CD8-positive, alpha-beta memory T cell (primary cell): Measurements from ENCODE around the gene EEF1AKMT3. TPM values are rescaled to one million over a fixed set of nuclear protein-coding genes. Genes with fewer than 3 reads are reported as not detected.

Source experiments
- CTCF ChIA-PET: fragments of 350-600 bp; sonication (Branson Sonifier 250); formaldehyde crosslinking; loops from one replicate; lab custom pipeline; 2021; ENCODE audit warnings: antibody characterized with exemption; lab: Charles Lee
- POLR2A ChIA-PET: fragments of 350-600 bp; sonication (Branson Sonifier 250); formaldehyde crosslinking; loops from one replicate; lab custom pipeline; 2021; ENCODE audit warnings: antibody characterized with exemption; lab: Charles Lee
- DNase-seq, 5 donors: peaks; one replicate each; pipeline versions ENCODE4 v3.0.0 to v3.0.0-alpha.2; 2020 to 2022; ENCODE audit warnings: mixed read lengths in 1 of 5
- H3K27ac ChIP-seq: one replicate; pipeline ENCODE4 v1.7.0; 2013; ENCODE audit warnings: low read depth, mild to moderate bottlenecking, low read length, moderate library complexity
- H3K27me3 ChIP-seq: 2 replicates; pipeline ENCODE4 v1.7.0; 2013; ENCODE audit warnings: low read length, mild to moderate bottlenecking; ENCODE audit not compliant: insufficient read depth, poor library complexity, severe bottlenecking
- H3K36me3 ChIP-seq: 2 replicates; pipeline ENCODE4 v1.7.0; 2013; ENCODE audit warnings: mild to moderate bottlenecking, low read length, moderate library complexity; ENCODE audit not compliant: insufficient read depth
- H3K4me1 ChIP-seq: 2 replicates; pipeline ENCODE4 v1.7.0; 2013; ENCODE audit warnings: mild to moderate bottlenecking, low read length, moderate library complexity; ENCODE audit not compliant: insufficient read depth
- H3K4me3 ChIP-seq: 2 replicates; pipeline ENCODE4 v1.7.0; 2013; ENCODE audit warnings: mild to moderate bottlenecking, low read length
- H3K9me3 ChIP-seq: 2 replicates; pipeline ENCODE4 v1.7.0; 2013; ENCODE audit warnings: mild to moderate bottlenecking, low read length
- H3K27ac Mint-ChIP-seq, 8 donors: one replicate each; pipeline ENCODE4 v1.8.0; 2020 to 2021; ENCODE audit warnings: mixed read lengths in 8 of 8, mild to moderate bottlenecking in 6 of 8, inconsistent platforms in 3 of 8, moderate library complexity in 3 of 8
- H3K27me3 Mint-ChIP-seq, 2 donors: one replicate each; pipeline ENCODE4 v1.8.0; 2020 to 2021; ENCODE audit warnings: mixed read lengths in 2 of 2, mild to moderate bottlenecking in 1 of 2, moderate library complexity in 1 of 2
- H3K36me3 Mint-ChIP-seq, 3 donors: one replicate each; pipeline ENCODE4 v1.8.0; 2020 to 2021; ENCODE audit warnings: mixed read lengths in 3 of 3, inconsistent platforms in 1 of 3, mild to moderate bottlenecking in 1 of 3
- H3K4me1 Mint-ChIP-seq, 3 donors: one replicate each; pipeline ENCODE4 v1.8.0; 2020 to 2021; ENCODE audit warnings: mixed read lengths in 3 of 3, inconsistent platforms in 1 of 3, mild to moderate bottlenecking in 1 of 3
- H3K4me3 Mint-ChIP-seq, 7 donors: one replicate each; pipeline ENCODE4 v1.8.0; 2020 to 2021; ENCODE audit warnings: mixed read lengths in 7 of 7, mild to moderate bottlenecking in 6 of 7, moderate library complexity in 4 of 7, inconsistent platforms in 2 of 7
- H3K9me3 Mint-ChIP-seq, 5 donors: one replicate each; pipeline ENCODE4 v1.8.0; 2020 to 2022; ENCODE audit warnings: mixed read lengths in 5 of 5, mild to moderate bottlenecking in 3 of 5, moderate library complexity in 2 of 5, inconsistent platforms in 1 of 5
- polyA plus RNA-seq: library from polyadenylated mRNA; unstranded; fragments of 300-500 nt; fragmentation: Illumina TruSeq; gene quantifications from one replicate; pipeline ENCODE4 v1.2.3, GENCODE V29; 2021
- total RNA-seq, 2 experiments: library from RNA; stranded (reverse); gene quantifications; one replicate each; pipeline ENCODE4 v1.2.3, GENCODE V29; 2021

EEF1AKMT3 gene
- total and polyA plus RNA-seq, 3 experiments from 2014 or later, result 3.3 to 3.9 (median 3.5) TPM

DNA sequence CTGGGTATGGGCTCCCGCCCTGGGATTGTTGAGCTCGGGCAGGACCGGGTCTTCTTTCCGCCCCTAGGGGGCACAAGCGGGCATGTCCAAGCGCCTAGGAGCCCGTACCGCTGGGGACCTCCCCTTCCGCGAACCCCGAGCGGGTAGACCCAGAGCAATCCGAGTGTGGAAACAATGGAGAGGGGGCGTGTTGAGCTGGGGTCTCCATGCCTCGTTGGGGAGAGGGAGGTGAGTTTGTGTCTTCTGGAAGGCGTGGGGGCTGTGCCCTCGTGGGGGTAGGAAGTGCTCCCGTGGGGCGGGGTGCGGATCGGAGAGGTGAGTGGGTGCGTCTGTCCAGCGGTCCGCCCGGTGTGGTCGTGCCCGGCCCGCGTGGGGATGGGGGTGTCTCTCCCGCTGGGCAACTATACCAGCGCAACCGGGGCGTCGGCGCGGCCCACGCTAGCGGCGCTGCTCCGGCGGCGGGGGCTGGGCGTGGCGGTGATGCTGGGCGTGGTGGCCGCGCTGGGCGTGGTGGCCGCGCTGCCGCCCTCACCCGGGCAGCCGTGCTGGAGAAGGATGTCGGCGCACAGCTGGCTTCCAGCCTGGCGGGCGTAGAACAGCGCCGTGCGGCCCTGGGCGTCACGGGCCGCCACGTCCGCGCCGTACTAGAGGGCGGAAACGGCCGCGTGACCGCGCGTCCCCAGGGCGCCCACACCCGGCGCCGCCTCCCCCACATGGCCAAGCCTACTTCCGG lies 46.1 kb upstream of the EEF1AKMT3 start:
- Histone ChIP-seq H3K27me3 (no peaks in the 10 kb centered on the region), H3K9me3 (no peaks in the 10 kb centered on the region), H3K36me3 (peaks cover 28% of the 10 kb centered on the region), H3K4me1 (no peaks in the 10 kb centered on the region), H3K4me3 (no peak overlapping the region), H3K27ac (no peak overlapping the region)
- peak in 1 of 5 donors; percentile 18 for DNase-seq
- Mint-ChIP-seq H3K27ac (no peak overlapping the region), H3K36me3 (peaks cover 9 to 59% (median 9%) of the 10 kb centered on the region in 3 donors), H3K9me3 (no peaks in the 10 kb centered on the region), H3K27me3 (peaks cover 0 to 1% of the 10 kb centered on the region in 2 donors), H3K4me3 (peak overlapping the region in 1 of 7 donors; percentile 58), H3K4me1 (peaks cover 9 to 29% (median 15%) of the 10 kb centered on the region in 3 donors)
- ChIA-PET CTCF (interaction anchor here (1.8 to 3.0 kb wide), 2 partner anchors 15 to 18 kb away, joined by 5 to 11 read pairs; partner anchors contain the start of gene TSPAN31), POLR2A (interaction anchor here (0.5 kb wide), 1 partner anchor 79 kb away, joined by 3 read pairs; no protein-coding TSS in a partner anchor)

DNA sequence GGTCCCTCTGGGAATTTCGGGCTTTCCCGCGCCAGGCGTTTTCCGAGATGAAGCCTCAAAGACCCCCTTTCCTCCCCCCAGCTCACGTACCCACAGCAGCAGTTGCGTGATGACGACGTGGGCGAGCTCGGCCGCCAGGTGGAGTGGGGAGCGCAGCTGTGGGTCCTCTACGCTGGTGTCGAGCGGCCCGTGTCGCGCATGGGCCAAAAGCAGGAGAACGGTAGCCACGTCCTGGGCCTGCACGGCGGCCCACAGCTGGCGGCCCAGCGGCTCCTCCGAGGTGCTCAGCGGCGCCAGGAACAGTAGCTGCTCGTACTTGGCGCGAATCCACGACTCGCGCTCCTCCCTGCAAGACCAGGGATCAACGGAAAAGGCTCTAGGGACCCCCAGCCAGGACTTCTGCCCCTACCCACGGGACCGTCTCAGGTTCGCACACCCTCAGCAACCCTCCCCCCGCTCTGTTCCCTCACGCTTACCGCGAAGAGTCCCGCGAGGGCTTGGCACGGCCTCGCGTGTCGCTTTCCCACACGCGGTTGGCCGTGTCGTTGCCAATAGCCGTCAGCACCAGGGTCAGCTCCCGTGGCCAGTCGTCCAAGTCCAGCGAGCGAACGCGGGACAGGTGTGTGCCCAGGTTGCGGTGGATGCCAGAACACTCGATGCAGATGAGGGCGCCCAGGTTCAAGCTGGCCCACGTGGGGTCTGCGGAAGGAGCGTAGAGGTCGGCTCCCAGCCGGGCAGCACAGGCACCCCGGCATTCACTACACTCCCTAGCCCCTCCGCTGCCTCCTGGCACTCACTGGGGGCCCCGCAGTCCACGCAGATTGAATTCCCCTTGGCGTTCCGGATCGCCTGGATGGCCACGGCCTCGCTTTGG lies 45.3 kb upstream of the EEF1AKMT3 start:
- Mint-ChIP-seq H3K36me3 (peaks cover 5 to 61% (median 11%) of the 10 kb centered on the region in 3 donors), H3K27me3 (peaks cover 0 to 1% of the 10 kb centered on the region in 2 donors), H3K9me3 (no peaks in the 10 kb centered on the region), H3K4me1 (peaks cover 9 to 26% (median 15%) of the 10 kb centered on the region in 3 donors), H3K4me3 (no peak overlapping the region), H3K27ac (no peak overlapping the region)
- Histone ChIP-seq H3K27me3 (no peaks in the 10 kb centered on the region), H3K4me1 (no peaks in the 10 kb centered on the region), H3K9me3 (no peaks in the 10 kb centered on the region), H3K36me3 (peaks cover 36% of the 10 kb centered on the region), H3K4me3 (no peak overlapping the region), H3K27ac (no peak overlapping the region)
- DNase-seq, result no peak
- ChIA-PET POLR2A (interaction anchor here (0.5 kb wide), 1 partner anchor 1602 kb away, joined by 4 read pairs; no protein-coding TSS in a partner anchor), CTCF (interaction anchor here (1.8 to 3.0 kb wide), 2 partner anchors 14 to 18 kb away, joined by 5 to 11 read pairs; partner anchors contain the start of gene TSPAN31)

DNA sequence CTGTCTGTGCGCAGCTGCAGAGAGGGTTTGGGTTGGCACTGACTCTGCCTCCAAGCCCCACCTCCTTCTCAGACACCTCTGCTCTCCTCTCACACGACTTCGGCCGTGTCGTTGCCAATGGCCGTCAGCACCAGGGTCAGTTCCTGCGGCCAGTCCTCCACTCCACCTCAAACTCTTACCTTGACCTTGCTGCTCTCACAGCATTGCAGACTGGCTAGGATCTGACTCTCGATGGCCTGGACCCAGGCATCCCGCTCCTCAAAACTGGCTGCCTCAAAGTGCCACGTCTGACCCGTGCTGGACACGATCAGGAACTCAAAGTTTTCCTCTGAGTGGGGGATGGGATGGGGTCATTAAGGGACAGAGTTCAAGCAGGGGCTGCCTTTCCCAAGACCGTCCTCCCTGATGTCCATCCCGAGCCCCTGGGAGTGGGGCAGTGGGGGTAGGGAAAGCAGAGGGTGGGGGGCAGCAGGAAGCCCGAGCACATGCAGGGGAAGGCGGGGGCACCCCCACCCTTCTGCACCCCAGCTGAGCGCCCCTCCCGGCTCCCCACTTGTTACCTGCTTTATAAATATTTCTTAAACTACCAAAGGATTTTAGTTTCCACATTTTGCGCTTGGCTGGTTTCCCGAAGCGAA lies 44.5 kb upstream of the EEF1AKMT3 start:
- H3K36me3 ChIP-seq, result peaks cover 43% of the 10 kb centered on the region
- CTCF ChIA-PET, result interaction anchor here (0.9 to 3.0 kb wide), 2 partner anchors 13 kb away, joined by 3 to 11 read pairs; no protein-coding TSS in a partner anchor
- POLR2A ChIA-PET, result no interaction called here
- H3K27me3 Mint-ChIP-seq, result peaks cover 0 to 1% of the 10 kb centered on the region in 2 donors
- no peak for DNase-seq
- H3K4me3 ChIP-seq, result no peak overlapping the region
- no peaks in the 10 kb centered on the region for H3K9me3 Mint-ChIP-seq
- peak overlapping the region in 2 of 8 donors; percentile 23 to 77 for H3K27ac Mint-ChIP-seq
- no peaks in the 10 kb centered on the region for H3K4me1 ChIP-seq
- H3K27me3 ChIP-seq, result no peaks in the 10 kb centered on the region
- H3K36me3 Mint-ChIP-seq, result peaks cover 5 to 68% (median 11%) of the 10 kb centered on the region in 3 donors
- H3K4me1 Mint-ChIP-seq, result peaks cover 9 to 23% (median 15%) of the 10 kb centered on the region in 3 donors
- peak overlapping the region in 1 of 7 donors; percentile 13 for H3K4me3 Mint-ChIP-seq
- H3K9me3 ChIP-seq, result no peaks in the 10 kb centered on the region
- no peak overlapping the region for H3K27ac ChIP-seq

DNA sequence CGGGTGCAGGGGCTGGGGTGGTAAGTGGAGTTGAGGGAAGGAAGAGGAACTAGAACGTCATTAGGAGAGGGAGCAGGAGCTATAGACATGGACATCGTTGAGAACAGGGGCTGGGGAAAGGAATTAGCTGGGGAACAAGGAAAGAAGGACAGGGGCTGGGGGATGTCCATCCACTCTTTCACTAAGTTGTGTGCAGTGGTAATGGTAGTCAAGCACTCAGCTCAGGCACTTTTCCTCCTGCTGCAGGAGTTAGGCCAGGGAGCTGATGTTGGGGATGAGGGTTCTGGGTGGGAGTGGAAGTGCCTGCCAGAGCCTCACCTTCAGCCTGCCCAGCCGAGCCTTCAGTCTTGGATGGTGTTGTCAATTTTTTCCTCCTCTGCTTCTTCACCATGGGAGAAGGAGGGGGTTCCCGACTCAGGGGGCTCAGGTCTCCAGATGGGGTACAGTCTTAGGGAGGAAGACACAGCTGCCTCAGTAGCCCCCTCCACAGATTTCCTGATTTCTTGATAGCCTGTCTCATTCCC lies 43.0 kb upstream of the EEF1AKMT3 start:
- POLR2A ChIA-PET, result interaction anchor here (0.6 kb wide), 2 partner anchors 15 to 1563 kb away, joined by 3 to 6 read pairs; partner anchors contain the start of gene TSPAN31
- Histone ChIP-seq H3K4me1 (no peaks in the 10 kb centered on the region), H3K36me3 (peaks cover 58% of the 10 kb centered on the region), H3K27me3 (no peaks in the 10 kb centered on the region), H3K9me3 (no peaks in the 10 kb centered on the region), H3K4me3 (no peak overlapping the region), H3K27ac (no peak overlapping the region)
- CTCF ChIA-PET, result no interaction called here
- Mint-ChIP-seq H3K9me3 (no peaks in the 10 kb centered on the region), H3K27me3 (peaks cover 0 to 1% of the 10 kb centered on the region in 2 donors), H3K4me1 (peaks cover 5 to 10% (median 9%) of the 10 kb centered on the region in 3 donors), H3K36me3 (peaks cover 6 to 84% (median 11%) of the 10 kb centered on the region in 3 donors), H3K27ac (peak overlapping the region in 4 of 8 donors; percentile 22 to 95 (median 55)), H3K4me3 (no peak overlapping the region)
- DNase-seq, result no peak

DNA sequence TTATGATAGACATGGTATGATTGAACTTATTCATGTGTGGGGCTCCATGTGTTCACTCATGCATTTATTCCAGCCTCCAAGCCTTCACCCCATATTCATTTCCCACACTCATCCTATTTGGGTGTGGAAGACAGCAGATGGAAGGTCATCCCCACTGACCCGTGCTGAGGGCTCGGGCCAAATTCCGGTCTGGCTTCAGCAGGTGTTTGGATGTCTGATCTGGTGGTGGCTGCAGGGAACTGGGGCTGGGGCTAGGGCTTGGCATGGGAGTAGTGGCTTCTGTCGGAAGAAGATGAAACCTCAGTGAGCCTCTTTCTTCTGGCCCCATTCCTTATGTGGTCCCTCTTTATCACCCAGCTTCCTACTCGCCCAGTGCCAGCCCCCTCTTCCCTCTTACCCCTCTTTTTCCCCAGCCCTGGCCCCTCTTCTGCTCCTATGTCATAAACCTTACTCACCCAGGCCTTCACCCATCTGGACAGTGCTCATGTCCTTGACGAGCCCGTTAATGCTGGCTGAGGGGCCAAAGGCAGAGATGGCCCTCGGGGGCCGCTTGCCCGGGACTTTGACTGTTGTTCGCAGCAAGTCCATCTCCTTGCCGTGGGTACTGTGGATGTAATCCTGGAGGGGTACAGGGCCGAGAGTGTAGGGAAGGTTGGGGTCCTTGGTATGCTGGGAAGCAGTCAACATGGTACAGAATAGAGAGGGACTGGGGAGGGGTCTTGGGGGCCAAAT lies 41.9 kb upstream of the EEF1AKMT3 start:
- CTCF ChIA-PET, result no interaction called here
- peaks cover 0 to 3% of the 10 kb centered on the region in 2 donors for H3K27me3 Mint-ChIP-seq
- peaks cover 13 to 89% (median 18%) of the 10 kb centered on the region in 3 donors for H3K36me3 Mint-ChIP-seq
- Histone ChIP-seq H3K9me3 (no peaks in the 10 kb centered on the region), H3K27ac (no peak overlapping the region), H3K27me3 (no peaks in the 10 kb centered on the region), H3K36me3 (peaks cover 66% of the 10 kb centered on the region), H3K4me3 (no peak overlapping the region), H3K4me1 (no peaks in the 10 kb centered on the region)
- POLR2A ChIA-PET, result no interaction called here
- H3K4me1 Mint-ChIP-seq, result peaks cover 9 to 11% (median 9%) of the 10 kb centered on the region in 3 donors
- no peak overlapping the region for H3K4me3 Mint-ChIP-seq
- no peaks in the 10 kb centered on the region for H3K9me3 Mint-ChIP-seq
- no peak for DNase-seq
- H3K27ac Mint-ChIP-seq, result peak overlapping the region in 5 of 8 donors; percentile 17 to 58 (median 39)

DNA sequence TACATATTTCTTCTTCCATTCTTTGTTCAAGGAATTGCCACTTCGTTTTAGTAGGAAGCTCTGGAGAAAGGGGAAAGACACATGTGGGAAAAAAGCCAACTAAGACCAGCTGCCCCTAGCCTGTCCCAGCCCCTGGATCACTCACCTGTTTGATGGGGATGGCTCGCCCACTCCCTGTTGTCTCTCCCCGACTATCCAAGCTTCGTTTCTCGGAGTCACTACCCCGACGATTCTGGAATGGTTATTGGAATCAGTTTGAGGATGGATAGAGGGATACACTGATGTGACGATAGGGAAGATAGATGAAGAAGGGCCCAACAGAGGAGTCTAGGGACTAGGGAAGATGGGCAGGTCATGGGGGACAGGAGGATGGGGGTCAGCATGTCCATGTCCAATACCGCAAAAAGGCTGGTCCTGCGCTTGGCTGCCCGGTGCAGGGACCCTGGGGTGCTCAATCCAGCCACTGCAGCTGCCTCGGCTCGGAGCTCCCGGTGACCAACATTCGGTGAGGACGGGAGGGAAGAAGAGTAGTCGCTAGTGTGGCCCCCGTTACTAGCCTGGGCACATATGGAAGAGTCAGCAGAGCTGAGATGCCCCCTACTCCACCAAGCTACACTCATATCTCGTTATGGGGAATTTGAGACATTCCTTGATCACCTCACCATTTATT lies 40.9 kb upstream of the EEF1AKMT3 start:
- peaks cover 66% of the 10 kb centered on the region for H3K36me3 ChIP-seq
- CTCF ChIA-PET, result no interaction called here
- H3K36me3 Mint-ChIP-seq, result peaks cover 13 to 91% (median 18%) of the 10 kb centered on the region in 3 donors

More for the DNA sequence above, 40.9 kb upstream of the EEF1AKMT3 start:
- Mint-ChIP-seq H3K9me3 (no peaks in the 10 kb centered on the region), H3K4me1 (peaks cover 12 to 18% (median 12%) of the 10 kb centered on the region in 3 donors), H3K27me3 (peaks cover 0 to 2% of the 10 kb centered on the region in 2 donors), H3K27ac (peak overlapping the region in 5 of 8 donors; percentile 30 to 54 (median 38)), H3K4me3 (no peak overlapping the region)
- DNase-seq, result peak in 1 of 5 donors; percentile 36
- Histone ChIP-seq H3K4me3 (no peak overlapping the region), H3K27ac (no peak overlapping the region), H3K27me3 (no peaks in the 10 kb centered on the region), H3K9me3 (no peaks in the 10 kb centered on the region), H3K4me1 (no peaks in the 10 kb centered on the region)
- POLR2A ChIA-PET, result no interaction called here
